Right lobe of liver (tissue), 6 donors: ENCODE results near the gene GARIN3. TPM values are rescaled to one million over a fixed set of nuclear protein-coding genes. Genes with fewer than 3 reads are reported as not detected.

Source experiments
- ATAC-seq, 4 donors: fragments of 200-7000 bp; cut with Tn5 transposase; one replicate each; pipeline ENCODE4 v1.9.1; 2020; ENCODE audit warnings: mild to moderate bottlenecking in 4 of 4, moderate library complexity in 4 of 4
- DNase-seq, 3 donors: peaks; one replicate each; pipeline ENCODE4 v3.0.0-alpha.2; 2020
- H3K27ac ChIP-seq, 3 donors: fragments of 200-600 bp; one replicate each; pipeline ENCODE4 v1.8.0; 2022
- H3K27me3 ChIP-seq, 2 donors: fragments of 200-600 bp; one replicate each; pipeline ENCODE4 v1.8.0; 2022
- H3K36me3 ChIP-seq, 4 donors: fragments of 200-600 bp; sonication (generic) in 1 of 4; one replicate each; pipeline versions ENCODE4 v1.5.1 to v1.8.0; 2017 to 2022; ENCODE audit warnings: control low read depth in 1 of 4
- H3K4me1 ChIP-seq, 4 donors: fragments of 200-600 bp; sonication (generic) in 1 of 4; one replicate each; pipeline versions ENCODE4 v1.5.1 to v1.8.0; 2017 to 2022; ENCODE audit warnings: control low read depth in 1 of 4
- H3K4me3 ChIP-seq, 3 donors: fragments of 200-600 bp; one replicate each; pipeline ENCODE4 v1.8.0; 2022
- H3K9me3 ChIP-seq, 4 donors: fragments of 200-600 bp; sonication (generic) in 1 of 4; one replicate each; pipeline versions ENCODE4 v1.5.1 to v1.8.0; 2017 to 2022; ENCODE audit warnings: control low read depth in 1 of 4
- CTCF ChIP-seq, 4 donors: fragments of 200-600 bp in 3 of 4; fragments of 450-650 bp in 1 of 4; IDR thresholded peaks; one replicate each; pipeline versions ENCODE4 v1.5.1 to v1.8.0; 2016 to 2022; ENCODE audit warnings: antibody characterized with exemption in 4 of 4, mild to moderate bottlenecking in 2 of 4
- POLR2A ChIP-seq: fragments of 450-650 bp; IDR thresholded peaks from one replicate; pipeline ENCODE4 v1.6.1; 2017; ENCODE audit warnings: antibody characterized with exemption, mild to moderate bottlenecking
- WGBS: methylation state at CpG from one replicate; pipeline ENCODE4 v1.1.6; 2018; ENCODE audit warnings: low coverage, low lambda C conversion rate; ENCODE audit not compliant: insufficient coverage; ENCODE audit errors: missing lambda C conversion rate; 5-methylcytosine and 5-hydroxymethylcytosine counted together
- intact Hi-C, 2 donors: fragments of 100-400 bp; cut with DNase I; formaldehyde crosslinking; loops; one replicate each; pipeline versions ENCODE4 v1.11.2 to v1.14.1; 2022
- total RNA-seq, 6 experiments: library from RNA; depleted of rRNA in 2 of 6; stranded (reverse); fragments of >200 nt in 2 of 6; fragmentation: NEBNext Ultra II Directional in 3 of 6; extraction: Animal tissue kit (Norgen Biotek cat#: 25700) in 3 of 6; gene quantifications; one replicate each; pipeline versions ENCODE4 v1.1.0 to v1.2.4, GENCODE V29; 2016 to 2023
- donor health status: DM: no; HTN: yes; CAD: no.
- donor health status: DM: no; HTN: no; CAD: no.
- donor health status: DM: no; HTN: no; CAD: no.
- donor health status: DM: no; HTN: yes; CAD: no.
- donor health status: DM: no; HTN: yes; CAD: no.

Gene GARIN3
- total RNA-seq, 6 experiments from 2014 or later: not detected

GRCh38 chr5:157143127-157143971 is 22.7 kb downstream of the GARIN3 start:
- TF ChIP-seq POLR2A: peak; percentile 14
- no peak for TF ChIP-seq CTCF (IDR thresholded peaks at IDR 0.05)
- no peaks in the 10 kb centered on the region for H3K27me3 ChIP-seq
- intact Hi-C loops: no loop called here
- H3K4me3 ChIP-seq: peak overlapping the region; percentile 63 to 97 (median 85)
- peak overlapping the region; percentile 84 to 89 (median 85) for H3K27ac ChIP-seq
- WGBS: 15% methylated on average over 33 of the region's 33 CpGs
- H3K4me1 ChIP-seq: peaks cover 0 to 14% (median 0%) of the 10 kb centered on the region in 4 donors
- H3K36me3 ChIP-seq: peaks cover 0 to 10% (median 0%) of the 10 kb centered on the region in 4 donors
- DNase-seq: peak; percentile 33 to 56 (median 52)
- ATAC-seq: peak; percentile 65 to 71 (median 70)
- no peaks in the 10 kb centered on the region for H3K9me3 ChIP-seq

- intact Hi-C loops: no loop called here
- H3K9me3 ChIP-seq: no peaks in the 10 kb centered on the region
- H3K27me3 ChIP-seq: no peaks in the 10 kb centered on the region
- peak within 1 kb of the TSS; percentile 84 to 89 (median 85) for H3K27ac ChIP-seq
- under 1% methylated on average over 34 of the region's 48 CpGs for WGBS
- peaks cover 0 to 14% (median 0%) of the 10 kb centered on the region in 4 donors for H3K4me1 ChIP-seq
- peak within 1 kb of the TSS; percentile 63 to 97 (median 85) for H3K4me3 ChIP-seq
- peak; percentile 98 to 100 (median 99) for ATAC-seq
- peak; percentile 89 to 96 (median 94) for DNase-seq
- TF ChIP-seq CTCF (IDR thresholded peaks at IDR 0.05) (no peak), POLR2A (peak; percentile 85)
- peaks cover 0 to 12% (median 1%) of the 10 kb centered on the region in 4 donors for H3K36me3 ChIP-seq
Observed at GRCh38 chr5:157142317-157143126, 23.5 kb downstream of the GARIN3 start, which contains the start of gene MED7. MED7 (minus strand) TSS chr5:157142865; CDS start chr5:157139431, 3,434 bp downstream.

GRCh38 chr5:157137691-157138090 is 28.4 kb downstream of the GARIN3 start:
- intact Hi-C loops: no loop called here
- ATAC-seq (no peak), DNase-seq (no peak)
- WGBS: 85% methylated on average over 4 of the region's 6 CpGs
- Histone ChIP-seq H3K36me3 (peaks cover 0 to 12% (median 1%) of the 10 kb centered on the region in 4 donors), H3K27me3 (no peaks in the 10 kb centered on the region), H3K4me1 (peaks cover 0 to 12% (median 0%) of the 10 kb centered on the region in 4 donors), H3K9me3 (no peaks in the 10 kb centered on the region), H3K4me3 (no peak overlapping the region), H3K27ac (no peak overlapping the region)
- TF ChIP-seq POLR2A (no peak), CTCF (IDR thresholded peaks at IDR 0.05) (no peak)

GRCh38 chr5:157132281-157132612 is 33.8 kb downstream of the GARIN3 start:
- no peaks in the 10 kb centered on the region for H3K27me3 ChIP-seq
- DNase-seq (no peak), ATAC-seq (no peak)
- TF ChIP-seq POLR2A: no peak
- no peak for TF ChIP-seq CTCF (IDR thresholded peaks at IDR 0.05)
- no peaks in the 10 kb centered on the region for H3K36me3 ChIP-seq
- 17% methylated on average over 1 of the region's 1 CpG for WGBS
- no peak overlapping the region for H3K4me3 ChIP-seq
- no peaks in the 10 kb centered on the region for H3K4me1 ChIP-seq
- no peak overlapping the region for H3K27ac ChIP-seq
- no peaks in the 10 kb centered on the region for H3K9me3 ChIP-seq
- intact Hi-C loops: no loop called here
